GM12875 (cell line): ENCODE results near the gene ZCCHC8.
"Not testable (repeated sequence)": the region's sequence is repeated elsewhere in the genome, so short reads cannot be mapped to it uniquely, and the experiment has no call there.

Experiments used
- H3K4me3 ChIP-seq: one replicate; pipeline ENCODE4 v1.5.1; 2011; ENCODE audit warnings: low read depth, low read length, control low read depth
- CTCF ChIP-seq: IDR thresholded peaks from 2 replicates; pipeline ENCODE4 v1.5.1; 2011; ENCODE audit warnings: low read depth, mild to moderate bottlenecking, control low read depth, inconsistent platforms, low read length, moderate library complexity, borderline replicate concordance; ENCODE audit not compliant: insufficient read depth

ZCCHC8 gene

GRCh38 chr12:122520676-122521075 lies 19.9 kb upstream of the ZCCHC8 start:
- no peak for TF ChIP-seq CTCF
- H3K4me3 ChIP-seq: no peak overlapping the region

DNA sequence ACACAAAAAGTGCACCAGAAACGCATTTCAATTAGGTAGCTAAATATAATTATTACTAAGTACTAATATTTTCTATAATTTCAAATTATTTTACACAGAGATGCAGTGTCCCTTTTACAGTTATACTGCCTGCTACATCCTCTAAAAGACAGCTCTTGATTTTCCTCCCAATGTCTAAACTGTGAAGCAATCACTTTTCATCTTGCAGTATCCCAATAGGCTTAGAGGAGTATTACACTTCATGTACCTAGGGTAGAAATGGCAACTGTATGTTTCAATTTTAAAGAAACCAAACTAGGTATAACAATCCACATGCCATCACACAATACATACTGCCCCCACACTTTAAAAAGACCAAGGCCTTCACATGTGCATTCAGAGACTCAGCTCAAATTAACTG lies 18.7 kb upstream of the ZCCHC8 start:
- no peak for TF ChIP-seq CTCF
- no peak overlapping the region for H3K4me3 ChIP-seq

DNA sequence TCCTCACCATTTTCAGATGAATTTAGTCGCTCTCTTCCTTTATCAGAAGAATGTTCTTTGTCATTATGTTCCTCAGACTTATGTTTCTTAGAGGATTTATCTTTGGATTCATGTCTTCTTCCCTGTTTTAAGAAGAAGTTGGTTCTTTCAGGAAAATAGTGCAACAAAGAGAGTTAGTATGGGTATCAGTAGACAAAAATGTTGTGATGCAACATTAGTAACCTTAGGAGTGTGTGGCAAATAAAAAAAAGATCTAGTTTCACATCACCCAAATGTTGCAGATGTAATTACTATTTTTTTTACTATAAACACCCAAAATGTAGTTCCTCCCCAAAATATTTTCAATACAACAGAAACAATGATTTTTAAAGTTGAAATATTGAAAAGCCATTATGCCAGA lies 18.2 kb upstream of the ZCCHC8 start:
- no peak overlapping the region for H3K4me3 ChIP-seq
- no peak for TF ChIP-seq CTCF

DNA sequence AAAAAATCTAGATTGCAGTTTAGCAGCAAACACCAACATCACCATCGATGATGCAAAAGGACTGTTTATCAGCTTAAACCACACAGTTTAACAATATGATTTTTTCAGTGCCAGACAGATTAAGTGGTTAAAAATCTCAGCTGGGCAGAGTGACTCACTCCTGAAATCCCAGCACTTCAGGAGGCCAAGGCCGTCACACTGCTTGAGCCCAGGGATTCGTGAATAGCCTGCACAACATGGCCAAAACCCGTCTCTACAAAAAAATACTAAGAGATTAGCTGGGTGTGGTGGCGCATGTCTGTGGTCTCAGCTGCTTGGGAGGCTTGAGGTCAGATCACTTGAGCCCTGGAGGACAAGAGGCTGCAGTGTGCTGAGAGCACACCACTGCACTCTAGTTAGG lies 17.1 kb upstream of the ZCCHC8 start:
- no peak for TF ChIP-seq CTCF
- H3K4me3 ChIP-seq: no peak overlapping the region

GRCh38 chr12:122516544-122517361 lies 16.0 kb upstream of the ZCCHC8 start:
- TF ChIP-seq CTCF: no peak
- no peak overlapping the region for H3K4me3 ChIP-seq

GRCh38 chr12:122515275-122515674 lies 14.5 kb upstream of the ZCCHC8 start:
- TF ChIP-seq CTCF: no peak
- H3K4me3 ChIP-seq: no peak overlapping the region

DNA sequence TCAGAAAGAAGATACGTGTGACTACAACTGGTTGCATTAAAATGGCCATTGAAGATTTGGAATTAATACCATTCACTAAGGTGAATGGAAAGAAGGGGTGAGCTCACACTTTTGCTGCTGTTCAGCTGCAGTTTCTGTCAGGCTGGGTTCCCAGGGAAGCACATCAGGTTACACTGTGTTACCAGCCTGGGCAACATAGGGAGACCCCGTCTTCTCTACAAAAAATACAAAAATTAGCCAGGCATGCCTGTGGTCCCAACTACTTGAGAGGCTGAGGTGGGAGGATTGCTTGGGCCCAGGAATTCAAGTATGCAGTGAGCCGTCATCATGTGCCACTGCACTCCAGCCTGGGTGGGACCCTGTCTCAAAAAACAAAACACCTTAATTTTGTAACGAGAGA lies 12.9 kb upstream of the ZCCHC8 start:
- no peak overlapping the region for H3K4me3 ChIP-seq
- TF ChIP-seq CTCF: no peak

DNA sequence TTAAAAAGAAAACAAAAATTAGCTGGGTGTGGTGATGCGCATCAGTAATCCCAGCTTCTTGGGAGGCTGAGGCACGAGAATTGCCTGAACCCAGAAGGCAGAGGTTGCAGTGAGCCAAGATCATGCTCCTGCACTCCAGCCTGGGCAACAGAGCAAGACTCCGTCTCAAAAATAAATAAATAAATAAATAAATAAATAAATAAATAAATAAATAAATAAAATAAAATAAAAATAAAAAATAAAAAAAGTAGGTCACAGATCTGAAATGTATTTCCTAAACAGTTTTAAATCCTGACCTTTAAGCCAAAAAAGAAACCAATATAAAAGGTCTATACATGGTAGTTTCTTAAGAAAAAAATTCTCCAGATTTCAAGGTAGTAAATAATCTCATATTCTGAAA lies 12.3 kb upstream of the ZCCHC8 start:
- H3K4me3 ChIP-seq: not testable (repeated sequence)
